K562 (cell line): ENCODE measurements around the gene GRXCR2. TPM values are rescaled to one million over a fixed set of nuclear protein-coding genes. Genes with fewer than 3 reads are reported as not detected.

Experiments used
- ATAC-seq: fragments of 200-7000 bp; cut with Tn5 transposase; 3 replicates; pipeline ENCODE4 v1.9.1; 2020; ENCODE audit warnings: moderate library complexity
- BruUV-seq: library from RNA; stranded (reverse); fragments of 400-500 nt; replicated peaks from 2 replicates; lab custom pipeline; 2021; lab: Mats Ljungman, UMichigan
- CTCF ChIA-PET: fragments of 300-600 bp; formaldehyde crosslinking; extraction: SDS; loops from one replicate; lab custom pipeline; 2021; ENCODE audit warnings: low intra/inter-chr PET ratio; lab: Yijun Ruan, JAX
- POLR2A ChIA-PET: fragments of 300-600, 350-650 bp; sonication (Branson Sonifier 250); formaldehyde crosslinking; extraction: SDS; loops from one replicate; lab custom pipeline; 2021; ENCODE audit warnings: antibody characterized with exemption, inconsistent platforms; lab: Yijun Ruan, JAX
- DNase-seq, 4 experiments: peaks; one replicate each; pipeline versions ENCODE4 v3.0.0 to v3.0.0-alpha.2; 2011 to 2018; ENCODE audit warnings: low spot score in 3 of 4, mixed read lengths in 3 of 4; ENCODE audit errors: extremely low read depth in 1 of 4
- FAIRE-seq: peaks from 2 replicates; lab custom pipeline; 2011; peaks lifted over from hg19 to GRCh38; lab: Jason Lieb, UNC
- H2AFZ ChIP-seq: 2 replicates; pipeline ENCODE4 v1.6.0; 2011; ENCODE audit warnings: low read depth, low read length, control low read depth, inconsistent platforms
- H3K27ac ChIP-seq: fragments of 200-600 bp; 3 replicates; pipeline ENCODE4 v1.8.0; 2011; ENCODE audit warnings: low read depth, mild to moderate bottlenecking, control low read depth, inconsistent platforms, low read length, moderate library complexity, mixed read lengths; ENCODE audit errors: extremely low read depth
- H3K27me3 ChIP-seq, 2 experiments: fragments of 300-600 bp in 1 of 2; 2 replicates in 1 of 2; 3 replicates in 1 of 2; pipeline versions ENCODE4 v1.6.0 to v1.8.0; 2011; ENCODE audit warnings: inconsistent platforms in 2 of 2, low read length in 2 of 2, mild to moderate bottlenecking in 1 of 2, mixed read lengths in 1 of 2, moderate library complexity in 1 of 2; ENCODE audit not compliant: control insufficient read depth in 2 of 2, insufficient read depth in 2 of 2
- H3K36me3 ChIP-seq: fragments of 300-600 bp; 3 replicates; pipeline ENCODE4 v1.8.0; 2011; ENCODE audit warnings: mild to moderate bottlenecking, low read length, inconsistent platforms; ENCODE audit not compliant: control insufficient read depth, insufficient read depth
- H3K4me1 ChIP-seq, 2 experiments: fragments of 200-600 bp in 1 of 2; replicated peaks in 1 of 2; 2 replicates in 1 of 2; 3 replicates in 1 of 2; pipeline versions ENCODE4 v1.5.1 to v1.8.0; 2011; ENCODE audit warnings: inconsistent platforms in 2 of 2, low read length in 2 of 2, mild to moderate bottlenecking in 1 of 2, mixed read lengths in 1 of 2, moderate library complexity in 1 of 2; ENCODE audit not compliant: control insufficient read depth in 2 of 2, insufficient read depth in 2 of 2
- H3K4me2 ChIP-seq: 2 replicates; pipeline ENCODE4 v1.6.1; 2011; ENCODE audit warnings: low read length, control low read depth, inconsistent platforms, mixed read lengths; ENCODE audit not compliant: insufficient read depth
- H3K4me3 ChIP-seq: fragments of 200-600 bp; sonication (generic), shearing (Covaris generic); 2 replicates; pipeline ENCODE4 v1.5.1; 2016; ENCODE audit warnings: control low read depth, inconsistent platforms
- H3K79me2 ChIP-seq: fragments of 200-600 bp; 3 replicates; pipeline ENCODE4 v1.8.0; 2011; ENCODE audit warnings: low read length, inconsistent platforms; ENCODE audit not compliant: control insufficient read depth, insufficient read depth
- H3K9ac ChIP-seq, 2 experiments: 2 replicates each; pipeline versions ENCODE4 v1.6.0 to v1.6.1; 2011; ENCODE audit warnings: low read depth in 2 of 2, low read length in 2 of 2, control low read depth in 1 of 2, inconsistent platforms in 1 of 2, mild to moderate bottlenecking in 1 of 2, mixed read lengths in 1 of 2; ENCODE audit not compliant: insufficient read depth in 1 of 2
- H3K9me1 ChIP-seq: one replicate; pipeline ENCODE4 v1.6.0; 2011; ENCODE audit warnings: inconsistent platforms, mild to moderate bottlenecking, low read length, moderate library complexity; ENCODE audit not compliant: control insufficient read depth, insufficient read depth
- H3K9me3 ChIP-seq: replicated peaks from 2 replicates; pipeline ENCODE4 v1.5.1; 2011; ENCODE audit warnings: low read depth, low read length, inconsistent platforms; ENCODE audit not compliant: control insufficient read depth, insufficient read depth
- H4K20me1 ChIP-seq: replicated peaks from 2 replicates; pipeline ENCODE4 v1.6.1; 2011; ENCODE audit warnings: low read length, inconsistent platforms, mixed read lengths; ENCODE audit not compliant: control insufficient read depth, insufficient read depth
- CEBPG ChIP-seq, 3 experiments: fragments of 200-800 bp in 1 of 3; sonication (Bioruptor generic) in 1 of 3; sonication (generic) in 1 of 3; formaldehyde crosslinking in 1 of 3; IDR thresholded peaks in 2 of 3; conservative IDR thresholded peaks in 1 of 3; 2 replicates each; pipeline versions ENCODE4 v1.6.1 to v1.8.0; 2016 to 2022; ENCODE audit warnings: missing compliant biosample characterization in 2 of 3, missing genetic modification characterization in 2 of 3, mild to moderate bottlenecking in 1 of 3, missing genetic modification reagents in 1 of 3
- DIDO1 ChIP-seq: fragments of 450-650 bp; IDR thresholded peaks from 2 replicates; pipeline ENCODE4 v1.6.1; 2016; ENCODE audit warnings: low read depth, missing biosample characterization, missing genetic modification characterization
- GATAD2B ChIP-seq: fragments of 450-650 bp; IDR thresholded peaks from 2 replicates; pipeline ENCODE4 v1.6.1; 2017; ENCODE audit warnings: mild to moderate bottlenecking, borderline replicate concordance
- HDAC1 ChIP-seq, 2 experiments: fragments of 450-650 bp; IDR thresholded peaks; 2 replicates each; pipeline ENCODE4 v1.6.1; 2016 to 2017; ENCODE audit warnings: inconsistent platforms in 1 of 2, mild to moderate bottlenecking in 1 of 2, moderate library complexity in 1 of 2
- MCM5 ChIP-seq: fragments of 450-650 bp; IDR thresholded peaks from 2 replicates; pipeline ENCODE4 v1.6.1; 2016; ENCODE audit warnings: low read depth
- PATZ1 ChIP-seq: fragments of 250-450 bp; sonication (Bioruptor Pico); IDR thresholded peaks from 2 replicates; pipeline ENCODE4 v1.5.0; 2020; ENCODE audit warnings: mild to moderate bottlenecking, borderline replicate concordance
- PRPF4 ChIP-seq: fragments of 200-400 bp; formaldehyde crosslinking; IDR thresholded peaks from one replicate; pipeline ENCODE4 v1.6.1; 2017; ENCODE audit warnings: low read length, low read depth, mild to moderate bottlenecking; ENCODE audit not compliant: insufficient read depth, poor library complexity, severe bottlenecking
- ZNF124 ChIP-seq: sonication (generic); formaldehyde crosslinking; IDR thresholded peaks from 2 replicates; pipeline ENCODE4 v1.8.1; 2022; ENCODE audit warnings: missing genetic modification reagents
- ZNF347 ChIP-seq: fragments of 450-650 bp; formaldehyde crosslinking; IDR thresholded peaks from 2 replicates; pipeline ENCODE4 v1.4.0; 2020; ENCODE audit warnings: low read depth, mild to moderate bottlenecking, moderate library complexity
- ZNF717 ChIP-seq: fragments of 250-450 bp; sonication (Bioruptor Pico); IDR thresholded peaks from 2 replicates; pipeline ENCODE4 v1.5.0; 2021
- WGBS: fragments of 100-300 bp; shearing (Covaris generic); methylation state at CpG from one replicate; pipeline ENCODE4 v1.1.6; 2016; ENCODE audit warnings: low coverage, mixed read lengths; ENCODE audit not compliant: insufficient coverage; ENCODE audit errors: missing lambda C conversion rate; 5-methylcytosine and 5-hydroxymethylcytosine counted together
- in situ Hi-C: fragments of 300-500 bp; cut with MboI; formaldehyde crosslinking; loops from 4 replicates; pipeline ENCODE4 v1.15.0; 2018; ENCODE audit warnings: inconsistent platforms, mixed read lengths
- intact Hi-C: fragments of 100-400 bp; cut with micrococcal nuclease; formaldehyde crosslinking; loops from 2 replicates; pipeline ENCODE4 v1.14.2; 2022
- polyA plus RNA-seq, 8 experiments: library from polyadenylated mRNA; depleted of rRNA in 4 of 8; stranded (reverse) in 5 of 8; unstranded in 3 of 8; fragments of >200 nt; fragmentation: Nextera tagmentation in 2 of 8; fragmentation: Illumina TruSeq in 1 of 8; extraction: Ambion mirVana in 2 of 8; extraction: Trizol in 1 of 8; gene quantifications; 2 replicates each; pipeline versions ENCODE4 v1.2.1 to v1.2.3, GENCODE V29; 2011 to 2014; ENCODE audit warnings: inconsistent platforms in 1 of 8, missing spikeins in 1 of 8
- total RNA-seq, 7 experiments: library from RNA; depleted of rRNA in 6 of 7; stranded (reverse); fragments of >200 nt in 6 of 7; fragmentation: Illumina TruSeq in 2 of 7; extraction: Trizol in 2 of 7; gene quantifications; 2 replicates each; pipeline versions ENCODE4 v1.2.1 to v1.2.3, GENCODE V29; 2011 to 2021; ENCODE audit warnings: low replicate concordance in 1 of 7

GRXCR2 gene
- total and polyA plus RNA-seq, 9 of the 15 experiments (the other 6 are each of a cell fraction or from before 2014, with no cell fraction given): not detected

DNA sequence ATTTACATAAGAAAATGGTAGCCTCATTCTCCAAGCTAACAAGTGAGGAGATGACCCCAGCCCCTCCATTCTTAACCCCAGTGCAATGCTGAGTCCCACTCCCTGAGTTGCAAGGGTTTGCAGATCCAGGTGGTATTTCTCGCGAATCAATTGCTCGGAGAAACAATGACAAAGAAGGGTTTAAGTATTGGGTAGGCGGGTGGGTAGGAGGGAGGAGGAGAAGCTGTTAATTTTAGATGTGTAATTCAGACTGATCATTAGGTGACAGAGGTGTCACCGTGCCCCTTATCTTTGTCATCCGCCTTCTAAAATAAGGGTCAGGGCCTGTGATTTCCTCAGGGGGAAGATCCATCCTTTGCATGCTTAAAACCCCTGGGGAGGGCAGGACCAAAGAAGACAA lies 46.6 kb upstream of the GRXCR2 start:
- DNase-seq: no peak
- no peak for ATAC-seq
- POLR2A ChIA-PET: no interaction called here
- FAIRE-seq: no peak
- Histone ChIP-seq H3K4me3 (no peak overlapping the region), H3K27ac (no peak overlapping the region), H2AFZ (no peak overlapping the region), H4K20me1 (no peaks in the 10 kb centered on the region), H3K9me3 (no peaks in the 10 kb centered on the region), H3K9ac (no peak overlapping the region), H3K4me1 (no peaks in the 10 kb centered on the region), H3K27me3 (peaks cover 10 to 16% of the 10 kb centered on the region in 2 experiments), H3K36me3 (no peaks in the 10 kb centered on the region), H3K79me2 (no peaks in the 10 kb centered on the region), H3K9me1 (no peaks in the 10 kb centered on the region), H3K4me2 (no peak overlapping the region)
- in situ Hi-C loops (no loop called here), intact Hi-C loops (no loop called here)
- 0% methylated on average over 5 of the region's 6 CpGs for WGBS
- BruUV-seq: no TSS peak
- CTCF ChIA-PET: no interaction called here
- TF ChIP-seq ZNF347: no peak
- TF ChIP-seq PRPF4: no peak
- no peak for TF ChIP-seq DIDO1 (tag)
- no peak for TF ChIP-seq ZNF717 (CRISPR knock-in tag)
- TF ChIP-seq ZNF124 (CRISPR knock-in tag): no peak
- no peak for TF ChIP-seq HDAC1 (IDR thresholded peaks at IDR 0.05)

DNA sequence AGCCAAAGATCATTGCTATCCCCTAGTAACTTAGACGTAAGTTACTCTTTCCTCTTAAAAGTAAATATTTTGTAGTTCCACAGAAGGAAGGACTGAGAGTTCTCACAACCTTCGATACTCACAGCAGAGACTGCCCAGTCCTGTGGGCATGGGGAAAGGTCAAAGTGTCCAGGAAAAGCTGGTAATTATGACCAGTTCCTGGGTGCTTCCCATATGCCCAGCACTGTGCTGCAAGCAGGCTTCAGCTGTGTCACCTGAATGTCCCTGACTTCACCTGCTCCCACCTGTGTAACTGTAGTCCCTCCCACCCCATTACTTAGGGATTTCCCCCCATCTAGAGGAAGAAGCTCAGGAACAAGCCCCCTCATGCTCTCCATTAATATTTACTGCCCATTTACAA lies 45.6 kb upstream of the GRXCR2 start:
- ATAC-seq: no peak
- POLR2A ChIA-PET: interaction anchor here (0.5 to 0.6 kb wide), 3 partner anchors 83 to 343 kb away, joined by 3 read pairs; partner anchors contain the start of gene PRELID2

More for the DNA sequence above, 45.6 kb upstream of the GRXCR2 start:
- no peak overlapping the region for H2AFZ ChIP-seq
- intact Hi-C loops (no loop called here), in situ Hi-C loops (no loop called here)
- CTCF ChIA-PET: interaction anchor here (0.6 kb wide), 1 partner anchor 1618 kb away, joined by 3 read pairs; no protein-coding TSS in a partner anchor
- H3K9me1 ChIP-seq: no peaks in the 10 kb centered on the region
- DNase-seq (no peak), FAIRE-seq (no peak)
- 0% methylated on average over 2 of the region's 2 CpGs for WGBS
- no peaks in the 10 kb centered on the region for H3K4me1 ChIP-seq
- TF ChIP-seq CEBPG (CRISPR knock-in tag; IDR thresholded peaks at IDR 0.05): no peak
- TF ChIP-seq CEBPG (tag; conservative IDR thresholded peaks at IDR 0.05 in 1 of 2, IDR thresholded peaks at IDR 0.05 in 1 of 2): no peak
- TF ChIP-seq MCM5: no peak
- TF ChIP-seq GATAD2B: no peak
- TF ChIP-seq PATZ1 (CRISPR knock-in tag): no peak
- H4K20me1 ChIP-seq: no peaks in the 10 kb centered on the region
- H3K9me3 ChIP-seq: no peaks in the 10 kb centered on the region
- H3K36me3 ChIP-seq: no peaks in the 10 kb centered on the region
- H3K79me2 ChIP-seq: no peaks in the 10 kb centered on the region
- H3K9ac ChIP-seq: no peak overlapping the region
- BruUV-seq: no TSS peak
- H3K27me3 ChIP-seq: peaks cover 10 to 16% of the 10 kb centered on the region in 2 experiments
- H3K27ac ChIP-seq: no peak overlapping the region
- H3K4me3 ChIP-seq: no peak overlapping the region
- no peak overlapping the region for H3K4me2 ChIP-seq
